ENCODE results near the gene AGGF1.

DNA sequence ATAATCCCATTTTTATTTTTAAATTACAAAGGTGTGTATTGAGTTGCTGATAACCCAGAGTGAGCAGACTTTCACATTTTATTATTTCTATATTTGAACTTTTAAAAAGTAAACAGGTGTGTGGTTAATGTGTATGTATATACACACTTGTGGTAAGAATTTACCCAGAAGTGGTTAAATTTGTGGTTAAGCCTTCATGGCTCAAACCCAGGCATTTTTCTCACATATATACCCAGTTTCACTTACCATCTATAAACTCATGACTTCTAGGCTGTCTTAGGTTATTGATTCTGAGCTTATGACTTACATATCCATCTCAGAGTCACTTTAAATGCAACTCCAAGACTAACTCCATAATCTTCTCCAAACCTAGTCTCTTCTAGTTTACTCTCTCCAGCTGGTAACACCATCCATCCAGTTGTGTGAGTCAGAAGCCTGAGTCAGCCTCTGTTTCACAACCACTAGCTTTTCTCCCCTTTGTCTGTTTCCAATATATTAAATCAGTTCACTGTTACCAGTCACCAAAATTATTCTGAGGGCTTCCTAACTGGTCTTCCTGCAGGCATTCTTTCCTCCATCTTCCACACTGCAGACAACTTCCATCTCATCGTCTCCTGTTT lies 36.7 kb downstream of the AGGF1 start:
- no peak for TF ChIP-seq CTCF (IDR thresholded peaks at IDR 0.05)
- TF ChIP-seq, protein P1, sequence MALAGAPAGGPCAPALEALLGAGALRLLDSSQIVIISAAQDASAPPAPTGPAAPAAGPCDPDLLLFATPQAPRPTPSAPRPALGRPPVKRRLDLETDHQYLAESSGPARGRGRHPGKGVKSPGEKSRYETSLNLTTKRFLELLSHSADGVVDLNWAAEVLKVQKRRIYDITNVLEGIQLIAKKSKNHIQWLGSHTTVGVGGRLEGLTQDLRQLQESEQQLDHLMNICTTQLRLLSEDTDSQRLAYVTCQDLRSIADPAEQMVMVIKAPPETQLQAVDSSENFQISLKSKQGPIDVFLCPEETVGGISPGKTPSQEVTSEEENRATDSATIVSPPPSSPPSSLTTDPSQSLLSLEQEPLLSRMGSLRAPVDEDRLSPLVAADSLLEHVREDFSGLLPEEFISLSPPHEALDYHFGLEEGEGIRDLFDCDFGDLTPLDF (CRISPR knock-in tag; IDR thresholded peaks at IDR 0.05), result no peak
